HepG2 (cell line): ENCODE measurements around the gene PAN3.

Source experiments
- BRCA1 ChIP-seq: sonication (generic); formaldehyde crosslinking; IDR thresholded peaks from 2 replicates; pipeline ENCODE4 v1.4.0; 2020; ENCODE audit warnings: missing genetic modification reagents
- CAMTA2 ChIP-seq: sonication (generic); formaldehyde crosslinking; IDR thresholded peaks from 2 replicates; pipeline ENCODE4 v1.4.0; 2020; ENCODE audit warnings: mild to moderate bottlenecking, missing genetic modification reagents, borderline replicate concordance
- EZH2 ChIP-seq: conservative IDR thresholded peaks from 2 replicates; pipeline ENCODE4 v1.6.1; 2012; ENCODE audit warnings: mild to moderate bottlenecking, low read depth, low read length, moderate library complexity
- HMGXB4 ChIP-seq, 2 experiments: sonication (generic) in 1 of 2; formaldehyde crosslinking in 1 of 2; IDR thresholded peaks; 2 replicates each; pipeline versions ENCODE4 v1.4.0 to v1.6.1; 2018 to 2020; ENCODE audit warnings: missing genetic modification reagents in 2 of 2, borderline replicate concordance in 1 of 2, low read depth in 1 of 2, mild to moderate bottlenecking in 1 of 2, missing biosample characterization in 1 of 2
- MXI1 ChIP-seq: IDR thresholded peaks from 3 replicates; pipeline ENCODE4 v1.6.1; 2012; ENCODE audit warnings: low read depth, low read length, inconsistent platforms, borderline replicate concordance
- POLR2A ChIP-seq, 2 experiments: IDR thresholded peaks; 2 replicates each; pipeline ENCODE4 v1.6.1; 2011; ENCODE audit warnings: low read depth in 2 of 2, low read length in 2 of 2, mild to moderate bottlenecking in 1 of 2, moderate library complexity in 1 of 2; ENCODE audit not compliant: insufficient read depth in 1 of 2
- RAD21 ChIP-seq: fragments of 450-650 bp; formaldehyde crosslinking; IDR thresholded peaks from 2 replicates; pipeline ENCODE4 v1.5.0; 2020; ENCODE audit warnings: mild to moderate bottlenecking
- SMAD3 ChIP-seq: sonication (generic); formaldehyde crosslinking; IDR thresholded peaks from 2 replicates; pipeline ENCODE4 v1.4.0; 2020; ENCODE audit warnings: missing genetic modification reagents
- ZNF138 ChIP-seq: sonication (generic); formaldehyde crosslinking; IDR thresholded peaks from 2 replicates; pipeline ENCODE4 v1.5.0; 2020; ENCODE audit warnings: mild to moderate bottlenecking, low read depth, missing genetic modification reagents

GRCh38 chr13:28282451-28282850, 144.1 kb downstream of the PAN3 start:
- TF ChIP-seq POLR2A (IDR thresholded peaks at IDR 0.05; ENCODE audit: insufficient read depth in 1 of 2, low read depth in 2 of 2, low read length in 2 of 2) (no peak), SMAD3 (CRISPR knock-in tag) (no peak), EZH2 (no peak), HMGXB4 (CRISPR knock-in tag; IDR thresholded peaks at IDR 0.05; ENCODE audit: borderline replicate concordance in 1 of 2, low read depth in 1 of 2) (no peak), BRCA1 (no peak), MXI1 (no peak), ZNF138 (CRISPR knock-in tag) (no peak), CAMTA2 (no peak), RAD21 (CRISPR knock-in tag) (no peak)
